Right lung (tissue), 5 donors: ENCODE measurements around the gene PXMP4. TPM values are rescaled to one million over a fixed set of nuclear protein-coding genes. Genes with fewer than 3 reads are reported as not detected.

ENCODE experiments used
- DNase-seq, 2 donors: peaks; one replicate each; pipeline ENCODE4 v3.0.0-alpha.2; 2013
- polyA plus RNA-seq, 5 donors: library from polyadenylated mRNA; unstranded; fragments of 120-200 nt; gene quantifications; one replicate each; pipeline versions ENCODE4 v1.2.1 to v1.2.3, GENCODE V29; 2013; ENCODE audit warnings: inconsistent platforms in 1 of 5, low replicate concordance in 1 of 5; ENCODE audit not compliant: insufficient read length in 5 of 5, insufficient read depth in 1 of 5

PXMP4 gene
- polyA plus RNA-seq, 5 donors: 14.2 to 16.6 (median 14.6) TPM

GRCh38 chr20:33671573-33672288 is 48.4 kb downstream of the PXMP4 start:
- DNase-seq: no peak

DNA sequence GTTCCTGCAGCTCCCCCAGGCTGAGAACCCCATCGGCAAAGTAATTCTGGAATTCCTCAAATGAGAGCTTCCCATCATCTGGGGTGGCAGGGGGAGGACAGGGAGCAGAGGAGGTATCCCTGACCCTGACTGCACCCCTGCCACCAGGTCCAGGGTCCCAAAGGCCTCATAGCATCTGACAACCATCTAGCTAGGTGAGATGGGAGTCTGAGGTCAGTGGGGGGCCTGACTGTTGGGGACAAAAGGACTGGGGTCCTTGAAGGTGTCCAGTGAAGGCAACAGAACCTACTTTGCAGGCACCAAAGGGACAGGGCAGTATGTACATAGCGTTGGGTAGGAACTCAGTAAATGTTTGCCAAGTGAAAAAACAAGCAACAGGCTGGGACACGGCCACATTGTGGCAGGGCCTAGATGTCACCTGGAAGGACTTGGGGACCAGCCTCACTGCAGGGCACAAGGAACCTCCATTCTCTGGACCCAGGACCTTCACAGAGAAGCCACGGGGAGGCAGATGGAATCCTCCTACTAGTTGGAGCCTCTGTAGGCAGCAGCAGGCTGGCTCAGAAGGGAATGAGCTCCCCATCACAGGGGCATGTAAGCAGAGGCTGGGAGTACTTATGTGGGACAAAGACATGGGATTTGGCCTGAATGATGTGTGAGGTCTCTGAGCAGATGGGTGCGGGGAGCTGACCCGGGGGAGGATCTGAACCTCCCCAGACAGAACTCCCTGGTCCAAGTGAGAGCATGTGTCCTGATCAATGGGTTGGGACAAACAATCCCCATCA is 49.2 kb downstream of the PXMP4 start:
- no peak for DNase-seq

- DNase-seq: no peak
Measured at GRCh38 chr20:33669873-33670640, 50.1 kb downstream of the PXMP4 start.

- no peak for DNase-seq
Measured at GRCh38 chr20:33669224-33669623, 50.9 kb downstream of the PXMP4 start.

DNA sequence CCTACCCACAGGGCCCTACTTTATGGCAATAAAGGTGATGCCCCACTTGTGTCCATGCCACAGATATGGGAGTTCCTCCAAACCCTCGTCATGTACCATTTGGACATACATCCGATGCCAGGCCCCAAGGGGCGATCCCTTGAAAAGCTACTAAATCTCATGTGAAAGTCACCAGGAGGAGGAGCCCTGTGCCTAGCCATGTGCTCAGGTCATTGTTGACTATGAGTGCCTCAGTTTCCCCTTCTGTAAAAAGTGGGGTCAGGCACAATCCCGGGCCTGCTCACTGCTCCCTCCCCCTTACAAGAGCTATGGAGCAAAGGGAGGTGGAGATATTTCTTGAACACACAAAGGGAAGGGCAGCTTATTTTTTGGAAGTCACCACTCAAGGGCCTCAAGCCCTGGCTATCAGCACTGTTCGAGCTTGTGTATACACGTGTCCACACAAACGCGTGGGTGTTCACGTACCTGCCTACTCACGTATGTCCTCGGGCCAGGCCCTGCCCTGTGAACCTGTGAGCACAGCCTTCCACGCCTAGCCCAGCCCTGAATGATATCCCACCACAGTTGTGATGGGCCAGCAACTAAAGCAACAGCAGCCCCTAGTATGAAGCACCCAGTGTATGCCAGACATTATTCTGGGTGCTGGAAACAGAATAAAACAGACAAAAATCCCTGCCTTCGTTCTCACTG is 51.5 kb downstream of the PXMP4 start:
- DNase-seq: no peak

DNA sequence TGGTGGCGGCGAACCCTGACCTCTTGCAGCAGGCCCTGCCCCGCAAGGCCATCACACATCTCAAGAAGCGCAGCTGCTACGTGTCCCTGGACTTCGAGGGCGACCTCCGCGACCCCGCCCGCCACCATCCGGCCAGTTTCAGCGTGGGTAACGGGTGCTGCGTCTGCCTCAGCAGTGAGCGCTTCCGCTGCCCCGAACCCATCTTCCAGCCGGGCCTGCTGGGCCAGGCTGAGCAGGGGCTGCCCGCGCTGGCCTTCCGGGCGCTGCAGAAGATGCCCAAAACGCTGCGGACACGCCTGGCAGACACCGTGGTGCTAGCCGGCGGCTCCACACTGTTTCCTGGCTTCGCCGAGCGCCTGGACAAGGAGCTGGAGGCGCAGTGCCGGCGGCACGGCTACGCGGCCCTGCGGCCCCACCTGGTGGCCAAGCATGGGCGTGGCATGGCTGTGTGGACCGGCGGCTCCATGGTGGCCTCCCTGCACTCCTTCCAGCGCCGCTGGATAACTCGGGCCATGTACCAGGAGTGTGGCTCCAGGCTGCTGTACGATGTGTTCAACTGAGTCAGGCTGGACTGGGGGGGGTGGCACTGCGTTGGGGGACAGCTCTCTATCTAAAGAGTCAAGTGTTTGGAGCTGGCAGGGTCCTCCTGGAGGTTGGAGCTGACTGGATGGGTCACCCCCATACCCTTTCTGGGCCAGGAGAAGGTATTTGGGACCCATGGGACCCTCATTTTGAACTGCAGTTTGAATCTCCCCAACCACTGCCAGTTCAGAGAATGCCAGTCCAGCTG is 52.2 kb downstream of the PXMP4 start:
- DNase-seq: no peak

DNA sequence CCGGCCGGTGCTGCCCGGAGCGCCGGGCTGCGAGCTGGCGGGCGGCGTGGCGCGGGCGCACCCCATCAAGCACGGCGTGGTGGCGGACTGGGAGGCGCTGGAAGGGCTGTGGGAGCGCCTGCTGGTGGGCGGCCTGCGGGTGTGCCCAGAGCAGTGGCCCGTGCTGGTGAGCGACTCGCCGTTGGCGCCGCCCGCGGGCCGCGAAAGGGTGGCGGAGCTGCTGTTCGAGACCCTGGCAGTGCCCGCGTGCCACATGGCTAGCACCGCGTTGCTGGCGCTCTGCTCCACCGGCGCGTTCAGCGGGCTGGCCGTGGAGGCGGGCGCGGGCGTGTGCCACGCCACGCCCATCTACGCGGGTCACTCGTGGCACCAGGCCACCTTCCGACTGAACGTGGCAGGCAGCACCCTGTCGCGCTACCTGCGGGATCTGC is 52.9 kb downstream of the PXMP4 start:
- no peak for DNase-seq

DNA sequence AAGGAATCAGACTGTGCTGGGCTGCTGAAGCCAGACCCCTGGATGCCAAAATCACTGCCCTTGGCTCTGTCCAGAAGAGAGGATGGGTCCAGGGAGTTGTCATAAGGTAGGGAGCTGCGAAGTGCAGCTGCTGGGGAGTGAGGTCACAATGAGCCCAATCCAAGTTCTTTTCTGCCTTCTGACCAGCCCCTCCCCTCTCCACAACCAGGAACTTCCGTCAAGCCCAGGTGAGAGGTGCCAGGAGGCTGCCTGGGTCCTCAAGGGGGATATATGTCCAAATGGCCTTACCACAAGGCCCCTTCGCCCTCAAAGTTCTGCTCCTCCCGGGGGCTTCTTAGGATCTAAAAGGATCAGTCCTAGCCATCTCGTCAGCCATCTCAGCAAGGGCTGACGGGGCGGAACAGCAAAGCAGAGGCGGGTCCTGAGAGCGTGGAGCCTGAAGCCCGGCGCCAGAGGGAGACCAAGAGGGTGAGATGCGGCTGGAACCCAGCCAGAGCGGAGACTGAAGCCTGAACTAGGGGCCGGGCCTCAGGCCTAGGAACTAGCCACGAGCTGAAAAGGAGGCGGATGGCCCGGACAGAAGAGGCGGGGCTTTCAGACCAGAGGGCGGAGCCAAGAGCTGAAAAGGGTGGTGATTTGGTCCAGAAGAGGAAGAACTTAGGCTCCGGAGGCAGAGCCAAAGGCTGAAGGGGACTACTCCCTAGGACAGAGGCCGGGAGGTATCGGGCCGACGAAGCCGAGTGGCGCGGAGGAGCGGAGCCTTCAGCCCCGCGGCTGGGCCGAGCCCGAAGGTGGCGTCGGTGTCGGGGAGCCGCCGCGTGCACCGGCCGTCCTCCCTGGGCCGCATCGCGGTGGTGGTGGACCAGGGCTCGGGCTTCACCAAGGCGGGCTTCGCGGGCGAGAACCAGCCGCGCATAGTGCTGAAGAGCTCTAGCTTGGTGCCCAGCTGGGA is 53.5 kb downstream of the PXMP4 start, which contains the start of gene ACTL10:
Gene ACTL10 (plus strand): TSS at position 651 of the 952 bp plus-strand sequence. CDS start 555 bp downstream, outside the sequence.
- DNase-seq: peak; percentile 92 to 96

DNA sequence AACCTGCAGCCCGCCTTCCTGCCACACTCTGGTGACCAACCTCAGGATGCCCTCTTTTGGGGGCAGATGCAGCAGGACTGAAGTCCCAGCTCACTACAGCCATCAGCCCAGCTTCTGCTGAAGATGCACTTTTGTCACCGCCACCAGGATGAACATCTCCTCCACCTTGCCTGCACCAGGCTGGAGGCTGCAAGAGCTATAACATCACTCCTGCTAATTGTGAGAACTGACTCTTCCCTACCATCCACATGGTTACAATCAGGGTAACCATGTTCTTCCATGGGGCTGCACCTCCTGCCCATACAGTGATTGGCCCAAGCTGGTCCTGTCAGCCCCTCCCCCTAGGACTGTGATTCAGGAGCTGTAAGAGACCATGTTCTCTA is 55.4 kb downstream of the PXMP4 start:
- no peak for DNase-seq

DNA sequence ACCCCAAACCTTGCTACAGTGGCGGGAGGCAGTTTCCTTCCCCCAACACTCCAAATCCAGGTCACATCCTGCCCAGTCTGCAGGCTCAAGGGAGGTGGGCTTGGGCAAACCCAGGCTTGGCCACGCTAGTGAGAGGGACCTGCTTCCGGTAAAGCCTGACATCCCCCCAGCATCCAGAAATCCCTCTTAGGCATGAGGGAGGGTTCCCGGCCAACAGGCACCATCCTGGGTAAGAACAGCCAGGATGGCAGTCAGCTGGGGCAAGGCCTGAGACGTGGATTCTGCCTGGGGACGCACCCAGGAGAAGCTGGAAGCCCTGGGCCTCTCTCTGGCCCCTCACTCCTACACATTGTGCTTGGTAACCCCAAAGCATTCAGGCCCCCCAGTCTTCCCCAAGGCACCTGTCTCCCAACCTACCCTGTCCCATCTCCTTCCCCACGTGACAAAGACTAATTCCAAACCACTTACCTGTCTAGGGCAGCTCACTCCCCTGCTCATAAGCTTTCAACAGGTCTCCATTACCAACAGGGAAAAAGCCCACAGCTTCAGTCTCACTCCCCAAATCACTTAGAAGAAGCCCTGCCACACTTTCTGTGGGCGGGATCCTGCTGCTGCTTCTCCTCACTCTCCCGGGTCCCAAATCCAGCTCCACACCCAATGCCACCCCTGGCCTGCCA is 55.9 kb downstream of the PXMP4 start:
- no peak for DNase-seq

DNA sequence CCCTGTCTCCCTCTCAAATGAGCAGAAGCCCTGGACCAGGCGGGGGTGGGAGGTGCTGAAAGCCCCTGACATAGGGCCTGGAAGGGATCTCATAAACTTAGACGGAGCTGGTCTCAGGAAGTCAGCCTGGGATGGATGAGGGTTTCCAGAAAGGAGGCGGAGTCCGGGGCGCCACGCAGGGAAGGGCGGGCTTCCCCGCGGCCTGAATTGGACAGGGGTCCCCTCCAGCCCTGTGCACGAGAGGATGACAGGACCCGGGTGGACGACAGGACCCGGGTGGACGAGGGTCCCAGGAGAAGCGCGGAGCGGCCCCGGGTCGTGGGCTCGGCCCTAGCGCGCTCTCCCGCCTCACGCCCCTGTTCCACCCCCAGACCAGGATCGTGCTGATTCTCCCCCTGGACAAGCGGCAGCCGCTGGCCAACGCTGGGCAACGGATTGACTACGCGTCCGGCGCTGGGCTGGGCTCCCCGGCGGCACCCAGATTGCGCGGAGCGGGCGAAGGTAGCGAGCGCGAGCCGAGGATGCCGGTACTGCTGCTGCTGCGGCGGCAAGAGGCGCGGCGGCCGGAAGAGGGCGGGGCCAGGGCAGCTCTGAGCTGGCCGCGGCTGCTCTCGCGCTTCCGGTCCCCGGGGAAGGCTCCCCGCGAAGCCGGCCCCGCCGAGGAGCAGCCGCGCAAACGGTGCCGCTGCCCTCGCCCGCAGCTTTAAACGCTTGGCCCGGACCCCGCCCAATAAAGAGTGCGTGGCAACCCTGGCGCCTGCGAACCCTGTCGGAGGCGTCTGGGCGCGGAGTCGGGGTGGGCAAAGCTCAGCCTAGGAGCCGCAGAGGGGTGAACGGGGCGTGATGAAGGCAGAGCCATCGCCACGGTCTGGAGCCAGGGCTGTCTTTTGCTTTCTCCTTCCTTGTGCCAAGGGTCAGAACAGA is 56.7 kb downstream of the PXMP4 start:
- DNase-seq: peak; percentile 72 to 74

DNA sequence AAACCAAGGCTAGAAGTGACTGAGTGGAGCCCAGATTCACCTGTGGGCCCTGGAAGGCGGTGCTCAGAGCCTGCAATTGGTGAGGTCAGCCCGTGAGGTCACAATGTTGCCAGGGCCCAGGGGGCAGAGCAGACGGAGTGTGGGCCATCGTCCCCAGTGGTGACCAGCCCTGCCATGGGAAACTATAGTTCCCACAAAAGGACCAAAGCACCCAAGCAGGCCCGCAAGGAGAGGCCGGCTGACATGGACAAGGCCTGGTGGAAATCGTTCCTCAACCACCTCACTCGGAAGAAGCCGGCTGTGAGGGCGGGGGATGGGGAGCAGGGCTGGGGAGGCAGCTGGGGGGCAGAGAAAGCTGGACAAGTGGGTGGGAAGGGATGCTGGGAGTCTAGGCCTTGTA is 57.9 kb downstream of the PXMP4 start, which contains the start of gene C20orf144:
Gene C20orf144 (plus strand): TSS at position 156 of the 400 bp plus-strand sequence. CDS start 19 bp downstream, at position 175.
- no peak for DNase-seq

GRCh38 chr20:33660685-33661058 is 59.4 kb downstream of the PXMP4 start:
- DNase-seq: no peak

GRCh38 chr20:33660035-33660684 is 60.0 kb downstream of the PXMP4 start:
- no peak for DNase-seq

- no peak for DNase-seq
Measured at GRCh38 chr20:33659341-33660034, 60.6 kb downstream of the PXMP4 start.

DNA sequence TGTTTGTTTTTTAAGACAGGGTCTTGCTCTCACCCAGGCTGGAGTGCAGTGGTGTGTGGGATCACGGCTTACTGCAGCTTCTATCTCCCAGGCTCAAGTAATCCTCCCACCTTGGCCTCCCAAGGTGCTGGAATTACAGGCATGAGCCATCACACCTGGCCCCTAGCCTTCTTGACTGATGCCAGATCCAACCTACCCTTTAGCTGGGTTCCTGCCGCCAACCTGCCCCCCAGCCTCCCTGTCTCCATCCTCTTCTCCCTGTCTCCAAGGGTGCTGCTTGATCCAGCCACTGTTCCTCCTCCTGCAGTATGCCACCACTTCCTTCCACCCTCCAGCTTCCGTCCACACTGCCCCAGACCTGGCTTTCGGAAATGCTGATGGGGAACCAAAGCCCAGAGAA is 61.2 kb downstream of the PXMP4 start:
- DNase-seq: no peak

DNA sequence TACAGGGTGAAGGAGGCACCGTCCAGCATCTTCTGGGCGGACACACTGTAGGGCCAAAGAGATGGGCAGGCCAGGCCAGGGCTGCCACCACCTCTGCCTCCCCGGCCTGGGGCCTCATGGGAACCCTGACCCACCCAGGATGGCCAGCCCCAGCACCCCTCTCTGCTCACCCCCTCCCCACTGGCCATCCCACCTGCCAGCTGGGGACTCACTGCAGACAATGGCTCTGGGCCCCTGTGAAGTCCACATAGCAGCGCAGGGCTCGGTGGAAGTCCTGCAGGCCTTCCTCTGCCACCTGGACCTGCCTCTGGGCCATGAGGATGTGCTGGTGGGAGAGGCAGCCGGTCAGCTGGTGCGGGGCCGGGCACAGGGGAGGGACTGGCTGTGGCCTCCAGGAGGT is 61.6 kb downstream of the PXMP4 start:
- DNase-seq: no peak
